Measurements from ENCODE around the gene CHRNA4. TPM values are rescaled to one million over a fixed set of nuclear protein-coding genes. Genes with fewer than 3 reads are reported as not detected.

Gene CHRNA4
- total and polyA plus RNA-seq, 2 of the 13 experiments (the other 11 are each of a cell fraction or from before 2014, with no cell fraction given), result not detected

DNA sequence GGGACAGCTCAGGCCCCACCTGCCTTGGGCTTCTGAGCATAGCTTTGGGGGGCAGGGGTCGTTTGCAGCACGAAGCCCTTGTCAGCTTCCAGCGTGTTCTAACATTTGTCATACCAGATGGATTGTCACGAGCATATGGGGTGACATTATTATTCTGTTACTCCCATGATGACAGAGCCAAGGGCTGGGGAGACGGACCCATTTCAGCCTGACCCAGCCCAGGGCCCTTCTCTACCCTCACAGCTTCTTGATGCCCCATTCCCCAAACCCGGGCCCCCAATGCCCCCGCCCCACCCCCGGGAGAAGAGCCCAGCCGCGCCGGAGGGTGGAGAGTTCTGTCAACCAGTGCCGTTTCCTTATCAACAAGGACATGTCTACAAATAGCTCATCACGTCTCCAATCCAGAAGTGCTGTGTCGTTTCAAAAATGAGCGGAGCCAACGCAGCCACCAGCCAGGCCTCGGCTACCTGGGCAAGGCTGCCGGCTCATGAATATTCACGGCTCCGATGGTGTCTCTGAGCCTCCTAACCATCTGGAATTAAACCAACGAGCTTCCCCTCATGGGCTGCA lies 9.6 kb upstream of the CHRNA4 start:
- POLR2A ChIA-PET, result no interaction called here
- H3K79me2 ChIP-seq (ENCODE audit: insufficient read depth, low read length), result no peaks in the 10 kb centered on the region
- intact Hi-C loops (cut with micrococcal nuclease; ENCODE audit: unreplicated experiment), result no loop called here

DNA sequence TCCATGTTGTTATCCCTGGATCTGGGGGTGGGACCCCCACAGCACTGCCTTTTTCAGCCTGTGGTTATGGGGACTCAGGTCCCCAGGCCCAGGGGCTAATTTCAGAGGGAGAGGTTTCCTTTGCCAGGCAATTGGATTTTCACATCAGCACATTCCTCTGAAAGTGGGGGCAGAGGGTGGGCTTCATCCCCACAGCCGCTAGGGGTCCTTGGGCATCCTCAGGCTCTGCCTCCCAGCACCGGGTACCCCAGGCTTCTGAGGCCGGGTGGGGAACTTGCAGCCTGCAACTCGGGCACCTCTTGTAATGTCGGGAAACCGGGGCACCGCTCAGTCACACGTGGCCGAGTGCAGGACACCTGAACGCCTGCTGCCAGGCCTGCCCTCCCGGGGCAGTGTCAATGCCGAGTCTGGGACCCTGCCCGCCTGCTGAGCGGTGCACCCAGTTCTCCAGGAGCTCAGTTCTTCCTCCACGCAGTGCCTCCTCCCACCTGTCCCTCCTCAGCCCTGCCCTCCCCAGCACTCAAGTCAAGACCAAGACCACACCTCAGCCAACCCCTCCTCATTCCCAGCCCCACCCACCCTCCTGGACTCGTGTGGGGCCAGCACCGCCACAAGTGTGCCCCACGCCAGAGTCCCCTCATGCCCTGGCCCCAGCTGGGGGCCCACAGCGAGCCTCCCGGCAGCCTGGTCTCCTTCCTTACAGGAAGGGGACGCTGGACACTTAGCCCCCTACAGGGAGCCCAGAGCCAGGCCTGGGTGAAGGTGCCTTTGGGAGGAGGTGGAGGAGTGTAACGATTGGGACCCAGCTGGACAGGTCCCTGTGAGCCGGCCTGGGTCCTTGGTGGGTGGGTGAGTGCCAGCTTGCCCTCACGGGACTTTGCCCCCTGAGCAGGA lies 8.8 kb upstream of the CHRNA4 start:
- Histone ChIP-seq H3K9me3 (ENCODE audit: low read length) (no peaks in the 10 kb centered on the region), H3K4me3 (replicated peaks in 1 of 3; ENCODE audit: insufficient read depth in 1 of 3, low read depth in 2 of 3, low read length in 3 of 3) (no peak overlapping the region), H3K9ac (ENCODE audit: insufficient read depth, low read depth, low read length) (no peak overlapping the region), H4K20me1 (ENCODE audit: insufficient read depth, low read length) (peaks cover 11% of the 10 kb centered on the region; the same call in 1 of the 2 replicates), H3K4me2 (ENCODE audit: low read depth, low read length) (no peak overlapping the region), H2AFZ (ENCODE audit: low read length) (no peak overlapping the region), H3K27me3 (ENCODE audit: control insufficient read depth in 1 of 2, insufficient read depth in 2 of 2, low read length in 2 of 2) (peaks cover 23 to 90% of the 10 kb centered on the region in 2 experiments), H3K79me2 (ENCODE audit: insufficient read depth, low read length) (no peaks in the 10 kb centered on the region), H3K4me1 (ENCODE audit: insufficient read depth, low read length) (peaks cover 35% of the 10 kb centered on the region), H3K36me3 (replicated peaks in 1 of 2; ENCODE audit: control insufficient read depth in 1 of 2, insufficient read depth in 2 of 2, low read length in 2 of 2) (no peaks in the 10 kb centered on the region), H3K27ac (ENCODE audit: extremely low read length, insufficient read depth, low read length) (no peak overlapping the region)
- CTCF ChIA-PET (ENCODE audit: low intra/inter-chr PET ratio, low total read pairs), result no interaction called here
- FAIRE-seq, result no peak
- no TSS peak for BruUV-seq (replicated peaks)
- 37% methylated on average over 13 of the region's 24 CpGs for WGBS (ENCODE audit: low lambda C conversion rate)
- POLR2A ChIA-PET, result no interaction called here
- in situ Hi-C loops (cut with HindIII; ENCODE audit: extremely low pct_ligation_motif_present, low pct_unique_long_range_greater_than_20kb), result no loop called here
- ATAC-seq, result no peak
- DNase-seq (ENCODE audit: low spot score), result no peak
- intact Hi-C loops (cut with micrococcal nuclease; ENCODE audit: unreplicated experiment), result no loop called here
- TF ChIP-seq, protein P1, sequence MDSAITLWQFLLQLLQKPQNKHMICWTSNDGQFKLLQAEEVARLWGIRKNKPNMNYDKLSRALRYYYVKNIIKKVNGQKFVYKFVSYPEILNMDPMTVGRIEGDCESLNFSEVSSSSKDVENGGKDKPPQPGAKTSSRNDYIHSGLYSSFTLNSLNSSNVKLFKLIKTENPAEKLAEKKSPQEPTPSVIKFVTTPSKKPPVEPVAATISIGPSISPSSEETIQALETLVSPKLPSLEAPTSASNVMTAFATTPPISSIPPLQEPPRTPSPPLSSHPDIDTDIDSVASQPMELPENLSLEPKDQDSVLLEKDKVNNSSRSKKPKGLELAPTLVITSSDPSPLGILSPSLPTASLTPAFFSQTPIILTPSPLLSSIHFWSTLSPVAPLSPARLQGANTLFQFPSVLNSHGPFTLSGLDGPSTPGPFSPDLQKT (CRISPR knock-in tag; IDR thresholded peaks at IDR 0.05; ENCODE audit: borderline replicate concordance), result no peak
- TF ChIP-seq, protein P2, sequence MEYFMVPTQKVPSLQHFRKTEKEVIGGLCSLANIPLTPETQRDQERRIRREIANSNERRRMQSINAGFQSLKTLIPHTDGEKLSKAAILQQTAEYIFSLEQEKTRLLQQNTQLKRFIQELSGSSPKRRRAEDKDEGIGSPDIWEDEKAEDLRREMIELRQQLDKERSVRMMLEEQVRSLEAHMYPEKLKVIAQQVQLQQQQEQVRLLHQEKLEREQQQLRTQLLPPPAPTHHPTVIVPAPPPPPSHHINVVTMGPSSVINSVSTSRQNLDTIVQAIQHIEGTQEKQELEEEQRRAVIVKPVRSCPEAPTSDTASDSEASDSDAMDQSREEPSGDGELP (IDR thresholded peaks at IDR 0.05; ENCODE audit: borderline replicate concordance, low read depth), result no peak
- TF ChIP-seq, protein P3, sequence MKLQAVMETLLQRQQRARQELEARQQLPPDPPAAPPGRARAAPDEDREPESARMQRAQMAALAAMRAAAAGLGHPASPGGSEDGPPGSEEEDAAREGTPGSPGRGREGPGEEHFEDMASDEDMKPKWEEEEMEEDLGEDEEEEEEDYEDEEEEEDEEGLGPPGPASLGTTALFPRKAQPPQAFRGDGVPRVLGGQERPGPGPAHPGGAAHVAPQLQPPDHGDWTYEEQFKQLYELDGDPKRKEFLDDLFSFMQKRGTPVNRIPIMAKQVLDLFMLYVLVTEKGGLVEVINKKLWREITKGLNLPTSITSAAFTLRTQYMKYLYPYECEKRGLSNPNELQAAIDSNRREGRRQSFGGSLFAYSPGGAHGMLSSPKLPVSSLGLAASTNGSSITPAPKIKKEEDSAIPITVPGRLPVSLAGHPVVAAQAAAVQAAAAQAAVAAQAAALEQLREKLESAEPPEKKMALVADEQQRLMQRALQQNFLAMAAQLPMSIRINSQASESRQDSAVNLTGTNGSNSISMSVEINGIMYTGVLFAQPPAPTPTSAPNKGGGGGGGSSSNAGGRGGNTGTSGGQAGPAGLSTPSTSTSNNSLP (IDR thresholded peaks at IDR 0.05; ENCODE audit: low read depth, low read length), result no peak
- 0 out of 2 replicates have a peak, but pooled peaks have one; percentile 27 for TF ChIP-seq PCBP1 (IDR thresholded peaks at IDR 0.05; ENCODE audit: borderline replicate concordance, low read depth, low read length)

More for the DNA sequence above, 9.6 kb upstream of the CHRNA4 start:
- DNase-seq (ENCODE audit: low spot score) (no peak), FAIRE-seq (no peak), ATAC-seq (no peak)
- H3K4me2 ChIP-seq (ENCODE audit: low read depth, low read length), result no peak overlapping the region
- no peak overlapping the region for H3K4me3 ChIP-seq (replicated peaks in 1 of 3; ENCODE audit: insufficient read depth in 1 of 3, low read depth in 2 of 3, low read length in 3 of 3)
- H3K27ac ChIP-seq (ENCODE audit: extremely low read length, insufficient read depth, low read length), result no peak overlapping the region
- H2AFZ ChIP-seq (ENCODE audit: low read length), result no peak overlapping the region
- no peak overlapping the region for H3K9ac ChIP-seq (ENCODE audit: insufficient read depth, low read depth, low read length)
- WGBS (ENCODE audit: low lambda C conversion rate), result 28% methylated on average over 20 of the region's 21 CpGs
- TF ChIP-seq, protein P4, sequence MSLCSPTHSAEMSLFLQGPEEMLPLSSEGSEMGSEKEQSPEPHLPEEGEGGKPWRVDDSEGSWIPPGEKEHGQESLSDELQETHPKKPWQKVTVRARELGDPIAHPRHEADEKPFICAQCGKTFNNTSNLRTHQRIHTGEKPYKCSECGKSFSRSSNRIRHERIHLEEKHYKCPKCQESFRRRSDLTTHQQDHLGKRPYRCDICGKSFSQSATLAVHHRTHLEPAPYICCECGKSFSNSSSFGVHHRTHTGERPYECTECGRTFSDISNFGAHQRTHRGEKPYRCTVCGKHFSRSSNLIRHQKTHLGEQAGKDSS (CRISPR knock-in tag; IDR thresholded peaks at IDR 0.05; ENCODE audit: borderline replicate concordance, low read depth), result no peak
- TF ChIP-seq ZNF598 (CRISPR knock-in tag; IDR thresholded peaks at IDR 0.05; ENCODE audit: borderline replicate concordance) (no peak), ATF1 (CRISPR knock-in tag; IDR thresholded peaks at IDR 0.05) (no peak), ZFX (CRISPR knock-in tag; IDR thresholded peaks at IDR 0.05; ENCODE audit: low read depth) (no peak), MIXL1 (CRISPR knock-in tag; IDR thresholded peaks at IDR 0.05) (no peak), KAT8 (CRISPR knock-in tag; IDR thresholded peaks at IDR 0.05) (no peak), NR2F1 (CRISPR knock-in tag; IDR thresholded peaks at IDR 0.05) (no peak), ZNF562 (CRISPR knock-in tag; IDR thresholded peaks at IDR 0.05; ENCODE audit: borderline replicate concordance) (no peak), ZNF879 (CRISPR knock-in tag; IDR thresholded peaks at IDR 0.05) (no peak), ZNF10 (CRISPR knock-in tag; IDR thresholded peaks at IDR 0.05; ENCODE audit: borderline replicate concordance, low read depth) (no peak), KLF15 (CRISPR knock-in tag; IDR thresholded peaks at IDR 0.05; ENCODE audit: borderline replicate concordance) (no peak)
- no peaks in the 10 kb centered on the region for H3K36me3 ChIP-seq (replicated peaks in 1 of 2; ENCODE audit: control insufficient read depth in 1 of 2, insufficient read depth in 2 of 2, low read length in 2 of 2)
- peaks cover 35% of the 10 kb centered on the region for H3K4me1 ChIP-seq (ENCODE audit: insufficient read depth, low read length)
- in situ Hi-C loops (cut with HindIII; ENCODE audit: extremely low pct_ligation_motif_present, low pct_unique_long_range_greater_than_20kb), result no loop called here
- peaks cover 19 to 85% of the 10 kb centered on the region in 2 experiments; a peak in 4 of 5 replicates for H3K27me3 ChIP-seq (ENCODE audit: control insufficient read depth in 1 of 2, insufficient read depth in 2 of 2, low read length in 2 of 2)
- BruUV-seq (replicated peaks), result no TSS peak
- peaks cover 11% of the 10 kb centered on the region; the same call in 1 of the 2 replicates for H4K20me1 ChIP-seq (ENCODE audit: insufficient read depth, low read length)
- CTCF ChIA-PET (ENCODE audit: low intra/inter-chr PET ratio, low total read pairs), result no interaction called here
- no peaks in the 10 kb centered on the region for H3K9me3 ChIP-seq (ENCODE audit: low read length)
